ENCODE results near the gene PTPN2. TPM values are rescaled to one million over a fixed set of nuclear protein-coding genes. Genes with fewer than 3 reads are reported as not detected.

PTPN2 gene
- total RNA-seq, 1 experiment from 2014 or later = 55.0 TPM

- H3K27me3 Mint-ChIP-seq (ENCODE audit: insufficient read depth, unreplicated experiment) = no peaks in the 10 kb centered on the region
- no peak for TF ChIP-seq CTCF (IDR thresholded peaks at IDR 0.05; ENCODE audit: insufficient read depth in 1 of 2, low read depth in 1 of 2, low read length in 1 of 2, severe bottlenecking in 1 of 2, unreplicated experiment in 1 of 2)
- H3K27ac Mint-ChIP-seq (ENCODE audit: unreplicated experiment) = no peak overlapping the region
- H3K4me1 ChIP-seq = peaks cover 18% of the 10 kb centered on the region; the same call in 1 of the 2 replicates
- intact Hi-C loops (cut with micrococcal nuclease; ENCODE audit: unreplicated experiment) = no loop called here
- no peaks in the 10 kb centered on the region for H3K36me3 Mint-ChIP-seq (ENCODE audit: insufficient read depth, unreplicated experiment)
- H3K4me3 Mint-ChIP-seq (ENCODE audit: unreplicated experiment) = no peak overlapping the region
- no peaks in the 10 kb centered on the region for H3K9me3 Mint-ChIP-seq (ENCODE audit: unreplicated experiment)
- H3K27me3 ChIP-seq (replicated peaks; ENCODE audit: control insufficient read depth, insufficient read depth, low read length) = no peaks in the 10 kb centered on the region
- POLR2A ChIA-PET = interaction anchor here (0.6 to 0.7 kb wide), 2 partner anchors 13 to 67 kb away, joined by 3 read pairs; no protein-coding TSS in a partner anchor
- BruUV-seq (replicated peaks) = no TSS peak
- peaks cover 20% of the 10 kb centered on the region for H3K4me1 Mint-ChIP-seq (ENCODE audit: low read depth, unreplicated experiment)
- no peaks in the 10 kb centered on the region for H3K36me3 ChIP-seq (ENCODE audit: control insufficient read depth, insufficient read depth, low read length)
- H3K4me3 ChIP-seq (ENCODE audit: low read depth, low read length) = no peak overlapping the region
- no peak for DNase-seq
- CTCF ChIA-PET = no interaction called here
- H3K9me3 ChIP-seq = no peaks in the 10 kb centered on the region
Measured at GRCh38 chr18:12930376-12930775, 46.3 kb upstream of the PTPN2 start.

GRCh38 chr18:12929477-12930083 lies 45.5 kb upstream of the PTPN2 start:
- Histone ChIP-seq H3K4me1 (peaks cover 13% of the 10 kb centered on the region; the same call in 1 of the 2 replicates), H3K36me3 (ENCODE audit: control insufficient read depth, insufficient read depth, low read length) (no peaks in the 10 kb centered on the region), H3K4me3 (ENCODE audit: low read depth, low read length) (no peak overlapping the region), H3K9me3 (no peaks in the 10 kb centered on the region), H3K27me3 (replicated peaks; ENCODE audit: control insufficient read depth, insufficient read depth, low read length) (no peaks in the 10 kb centered on the region)
- H3K4me3 Mint-ChIP-seq (ENCODE audit: unreplicated experiment) = no peak overlapping the region
- H3K27me3 Mint-ChIP-seq (ENCODE audit: insufficient read depth, unreplicated experiment) = no peaks in the 10 kb centered on the region
- ChIA-PET POLR2A (no interaction called here), CTCF (no interaction called here)
- H3K36me3 Mint-ChIP-seq (ENCODE audit: insufficient read depth, unreplicated experiment) = no peaks in the 10 kb centered on the region
- DNase-seq = no peak
- H3K9me3 Mint-ChIP-seq (ENCODE audit: unreplicated experiment) = no peaks in the 10 kb centered on the region
- intact Hi-C loops (cut with micrococcal nuclease; ENCODE audit: unreplicated experiment) = no loop called here
- TF ChIP-seq CTCF (IDR thresholded peaks at IDR 0.05; ENCODE audit: insufficient read depth in 1 of 2, low read depth in 1 of 2, low read length in 1 of 2, severe bottlenecking in 1 of 2, unreplicated experiment in 1 of 2) = no peak
- H3K27ac Mint-ChIP-seq (ENCODE audit: unreplicated experiment) = no peak overlapping the region
- peaks cover 17% of the 10 kb centered on the region for H3K4me1 Mint-ChIP-seq (ENCODE audit: low read depth, unreplicated experiment)
- BruUV-seq (replicated peaks) = no TSS peak

- no peak overlapping the region for H3K27ac Mint-ChIP-seq (ENCODE audit: unreplicated experiment)
- Histone ChIP-seq H3K36me3 (ENCODE audit: control insufficient read depth, insufficient read depth, low read length) (no peaks in the 10 kb centered on the region), H3K9me3 (no peaks in the 10 kb centered on the region), H3K27me3 (replicated peaks; ENCODE audit: control insufficient read depth, insufficient read depth, low read length) (no peaks in the 10 kb centered on the region), H3K4me1 (peaks cover 9% of the 10 kb centered on the region; the same call in 1 of the 2 replicates), H3K4me3 (ENCODE audit: low read depth, low read length) (no peak overlapping the region)
- no peaks in the 10 kb centered on the region for H3K9me3 Mint-ChIP-seq (ENCODE audit: unreplicated experiment)
- CTCF ChIA-PET = interaction anchor here (0.7 kb wide), 1 partner anchor 534 kb away, joined by 9 read pairs; no protein-coding TSS in a partner anchor
- H3K4me3 Mint-ChIP-seq (ENCODE audit: unreplicated experiment) = no peak overlapping the region
- no peak for DNase-seq
- no peak for TF ChIP-seq CTCF (IDR thresholded peaks at IDR 0.05; ENCODE audit: insufficient read depth in 1 of 2, low read depth in 1 of 2, low read length in 1 of 2, severe bottlenecking in 1 of 2, unreplicated experiment in 1 of 2)
- intact Hi-C loops (cut with micrococcal nuclease; ENCODE audit: unreplicated experiment) = no loop called here
- POLR2A ChIA-PET = interaction anchor here (0.7 kb wide), 1 partner anchor 45 kb away, joined by 8 read pairs; no protein-coding TSS in a partner anchor
- no TSS peak for BruUV-seq (replicated peaks)
- no peaks in the 10 kb centered on the region for H3K36me3 Mint-ChIP-seq (ENCODE audit: insufficient read depth, unreplicated experiment)
- peaks cover 13% of the 10 kb centered on the region for H3K4me1 Mint-ChIP-seq (ENCODE audit: low read depth, unreplicated experiment)
- no peaks in the 10 kb centered on the region for H3K27me3 Mint-ChIP-seq (ENCODE audit: insufficient read depth, unreplicated experiment)
Measured at GRCh38 chr18:12928641-12929040, 44.6 kb upstream of the PTPN2 start.
